ENCODE results near the gene ZNF497.
A peak's percentile ranks its signal among the peaks of the same experiment; 100 is the strongest.
"Not testable (repeated sequence)": the region's sequence is repeated elsewhere in the genome, so short reads cannot be mapped to it uniquely, and the experiment has no call there.

Gene ZNF497

GRCh38 chr19:58385891-58386575, 23.5 kb upstream of the ZNF497 start:
- TF ChIP-seq ZNF274 (IDR thresholded peaks at IDR 0.05; ENCODE audit: low read depth, low read length) = no peak
- peak overlapping the region; percentile 72 for H3K4me3 ChIP-seq (ENCODE audit: low read length)

- TF ChIP-seq ZNF274 (IDR thresholded peaks at IDR 0.05; ENCODE audit: low read depth, low read length) = no peak
- peak overlapping the region; percentile 72; the same call in 1 of the 2 replicates for H3K4me3 ChIP-seq (ENCODE audit: low read length)
Observed at GRCh38 chr19:58385313-58385890, 22.9 kb upstream of the ZNF497 start.

DNA sequence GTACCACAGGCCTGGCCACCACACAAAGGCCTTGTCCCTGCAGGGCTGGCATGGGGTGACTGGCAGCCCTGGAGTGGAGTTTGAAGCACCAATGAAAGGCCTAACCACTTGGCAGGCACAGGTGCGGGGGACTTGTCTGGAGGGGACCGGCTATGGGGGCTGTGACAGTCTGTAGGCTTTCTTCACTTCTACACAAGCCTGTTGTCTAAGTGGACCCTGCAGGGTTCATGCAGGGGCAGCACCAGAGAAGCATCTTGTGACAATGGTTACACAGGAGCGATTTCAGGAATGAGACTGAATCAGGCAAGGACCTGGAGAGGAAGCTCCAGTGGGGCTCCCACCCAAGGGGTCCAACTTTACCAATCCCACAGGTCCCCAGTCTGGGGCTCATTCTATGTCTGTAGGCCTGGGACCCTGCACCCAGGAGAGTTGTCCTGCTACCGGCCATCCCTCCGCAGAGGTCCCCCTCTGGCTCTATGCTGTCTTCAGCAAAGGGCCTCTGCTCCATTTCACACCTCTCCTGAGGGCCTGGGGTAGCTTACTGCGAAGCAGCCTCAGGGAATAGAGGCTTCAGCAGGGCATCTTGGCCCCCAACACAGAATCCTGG, 20.5 kb upstream of the ZNF497 start:
- TF ChIP-seq ZNF274 (IDR thresholded peaks at IDR 0.05; ENCODE audit: low read depth, low read length) = no peak
- no peak overlapping the region for H3K4me3 ChIP-seq (ENCODE audit: low read length)

DNA sequence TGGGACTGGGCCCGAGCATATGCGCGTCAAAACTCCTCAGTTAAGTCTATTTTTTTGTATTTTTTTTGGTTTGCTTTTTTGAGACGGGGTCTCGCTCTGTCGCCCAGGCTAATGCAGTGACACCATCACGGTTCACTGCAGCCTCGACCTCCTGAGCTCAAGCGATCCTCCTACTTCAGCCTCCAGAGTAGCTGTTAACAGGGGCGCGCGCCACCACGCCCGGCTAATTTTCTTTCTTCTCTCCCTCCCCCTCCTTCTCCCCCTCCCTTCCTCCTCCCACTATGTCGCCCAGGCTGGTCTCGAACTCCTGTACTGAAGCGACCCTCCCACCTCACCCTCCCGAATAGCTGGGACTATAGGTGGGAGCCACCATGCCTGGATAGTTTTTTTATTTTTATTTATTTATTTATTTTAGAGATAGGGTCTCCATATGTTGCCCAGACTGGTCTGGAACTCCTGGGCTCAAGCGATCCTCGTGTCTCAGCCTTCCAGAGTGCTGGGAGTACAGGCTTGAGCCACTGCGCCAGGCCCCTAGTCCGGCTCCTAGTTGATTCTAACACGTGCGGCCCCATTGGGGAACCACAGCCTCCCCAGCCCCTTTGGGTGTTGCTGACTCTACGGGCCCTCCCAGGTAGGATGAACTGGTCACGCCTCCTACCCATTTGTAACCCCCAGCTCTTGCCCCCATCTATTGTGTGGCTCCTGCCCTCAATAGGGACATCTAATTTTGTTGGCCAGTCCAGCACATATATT, 19.1 kb upstream of the ZNF497 start:
- H3K4me3 ChIP-seq (ENCODE audit: low read length) = peak overlapping the region; percentile 86
- TF ChIP-seq ZNF274 (IDR thresholded peaks at IDR 0.05; ENCODE audit: low read depth, low read length) = no peak

- peak within 1 kb of the TSS; percentile 86 for H3K4me3 ChIP-seq (ENCODE audit: low read length)
- TF ChIP-seq ZNF274 (IDR thresholded peaks at IDR 0.05; ENCODE audit: low read depth, low read length) = no peak
Observed at GRCh38 chr19:58380662-58381459, 18.3 kb upstream of the ZNF497 start, which contains the start of gene ZNF837. Gene ZNF837, minus strand, starts transcription at chr19:58381030. Its CDS starts 11,698 bp downstream, at chr19:58369332.

DNA sequence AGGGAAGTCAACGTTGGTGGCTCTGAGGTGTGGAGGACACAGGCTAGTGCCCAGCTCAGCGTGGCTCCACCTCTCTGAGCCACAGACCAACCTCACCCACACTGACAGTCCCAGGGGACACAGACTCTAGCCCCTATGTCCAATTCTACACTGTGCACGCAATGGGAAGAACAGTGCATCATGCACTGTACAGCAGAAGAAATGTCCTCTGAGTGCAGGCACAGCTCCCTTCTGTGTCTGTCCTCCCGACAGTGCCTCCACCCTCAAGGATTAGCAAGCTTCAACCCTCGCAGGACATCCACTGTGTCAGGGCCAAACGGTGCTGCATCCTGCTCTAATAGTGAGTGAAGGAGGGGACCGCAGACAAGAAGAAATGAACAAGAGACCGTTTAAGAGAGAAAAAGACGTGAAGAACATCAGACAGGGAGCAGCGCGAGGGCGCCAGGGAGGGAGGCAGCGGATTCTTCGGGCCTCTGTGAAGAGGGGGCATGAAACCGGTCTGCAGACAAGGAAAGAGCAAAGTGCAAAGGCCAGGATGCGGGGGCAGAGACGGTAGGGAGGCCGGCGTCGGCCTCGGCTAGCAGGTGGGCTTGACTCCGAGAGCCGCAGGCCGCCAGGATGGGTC, 17.6 kb upstream of the ZNF497 start:
- TF ChIP-seq ZNF274 (IDR thresholded peaks at IDR 0.05; ENCODE audit: low read depth, low read length) = no peak
- peak overlapping the region; percentile 76; the same call in 1 of the 2 replicates for H3K4me3 ChIP-seq (ENCODE audit: low read length)

DNA sequence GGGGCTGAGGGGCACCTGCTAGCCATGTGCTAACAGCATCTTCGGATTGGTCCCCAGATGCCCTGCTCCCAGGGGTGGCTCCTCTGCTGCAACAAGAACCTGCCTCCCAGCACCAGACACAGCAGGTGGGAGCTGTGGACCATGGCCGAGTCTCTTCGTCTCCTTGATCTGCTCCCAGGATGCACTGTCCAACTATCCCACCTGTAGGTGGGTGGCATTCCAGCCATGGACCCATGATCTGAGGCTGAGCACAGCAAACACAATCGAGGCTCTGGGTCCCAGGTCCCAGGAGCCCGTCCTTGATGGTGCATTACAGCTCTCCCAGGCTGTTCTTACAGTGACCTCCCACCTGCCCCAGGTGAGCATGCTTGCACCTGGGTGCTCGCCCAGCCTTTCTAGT, 16.7 kb upstream of the ZNF497 start:
- H3K4me3 ChIP-seq (ENCODE audit: low read length) = no peak overlapping the region
- TF ChIP-seq ZNF274 (IDR thresholded peaks at IDR 0.05; ENCODE audit: low read depth, low read length) = no peak

GRCh38 chr19:58376724-58377123, 14.2 kb upstream of the ZNF497 start:
- not testable (repeated sequence) for H3K4me3 ChIP-seq (ENCODE audit: low read length)

- H3K4me3 ChIP-seq (ENCODE audit: low read length) = no peak overlapping the region
- TF ChIP-seq ZNF274 (IDR thresholded peaks at IDR 0.05; ENCODE audit: low read depth, low read length) = no peak
Observed at GRCh38 chr19:58374200-58374599, 11.6 kb upstream of the ZNF497 start.

DNA sequence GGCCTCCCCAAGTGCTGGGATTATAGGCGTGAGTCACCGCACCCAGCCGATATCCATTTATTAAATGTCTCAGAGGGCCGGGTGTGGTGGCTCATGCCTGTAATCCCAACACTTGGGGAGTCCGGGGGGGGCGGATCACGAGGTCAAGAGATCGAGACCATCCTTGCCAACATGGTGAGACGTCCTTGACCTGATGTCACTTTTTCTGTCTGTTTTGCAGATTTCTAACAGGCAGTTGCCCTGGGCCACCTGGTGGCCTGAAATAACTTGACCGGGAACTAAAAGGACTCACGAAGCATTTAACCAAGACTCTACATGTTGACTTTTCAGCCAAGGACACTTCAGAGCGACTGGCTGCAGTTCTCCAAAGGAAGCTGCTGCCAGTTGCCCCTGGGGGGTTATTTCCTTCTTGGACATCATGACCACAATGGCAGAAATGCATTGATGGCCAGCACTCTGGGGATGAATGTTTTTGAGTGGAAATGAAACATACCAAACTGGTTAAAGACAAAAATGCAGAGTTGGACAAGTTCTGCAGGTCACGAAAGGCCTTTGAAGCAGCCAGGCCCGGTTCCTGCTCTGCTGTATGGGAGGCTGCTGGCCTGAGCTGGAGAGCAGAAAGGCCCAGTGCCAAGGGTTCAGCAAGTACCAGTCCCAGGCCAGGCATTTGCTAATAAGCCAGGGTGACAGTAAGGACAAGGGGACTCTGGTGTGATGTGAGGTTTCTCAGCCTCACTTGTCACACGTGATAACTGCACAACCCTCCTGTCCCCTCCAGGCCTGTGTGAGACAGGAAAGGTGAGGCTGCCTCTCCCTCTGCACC, 10.0 kb upstream of the ZNF497 start:
- H3K4me3 ChIP-seq (ENCODE audit: low read length) = no peak overlapping the region
- TF ChIP-seq ZNF274 (IDR thresholded peaks at IDR 0.05; ENCODE audit: low read depth, low read length) = no peak

DNA sequence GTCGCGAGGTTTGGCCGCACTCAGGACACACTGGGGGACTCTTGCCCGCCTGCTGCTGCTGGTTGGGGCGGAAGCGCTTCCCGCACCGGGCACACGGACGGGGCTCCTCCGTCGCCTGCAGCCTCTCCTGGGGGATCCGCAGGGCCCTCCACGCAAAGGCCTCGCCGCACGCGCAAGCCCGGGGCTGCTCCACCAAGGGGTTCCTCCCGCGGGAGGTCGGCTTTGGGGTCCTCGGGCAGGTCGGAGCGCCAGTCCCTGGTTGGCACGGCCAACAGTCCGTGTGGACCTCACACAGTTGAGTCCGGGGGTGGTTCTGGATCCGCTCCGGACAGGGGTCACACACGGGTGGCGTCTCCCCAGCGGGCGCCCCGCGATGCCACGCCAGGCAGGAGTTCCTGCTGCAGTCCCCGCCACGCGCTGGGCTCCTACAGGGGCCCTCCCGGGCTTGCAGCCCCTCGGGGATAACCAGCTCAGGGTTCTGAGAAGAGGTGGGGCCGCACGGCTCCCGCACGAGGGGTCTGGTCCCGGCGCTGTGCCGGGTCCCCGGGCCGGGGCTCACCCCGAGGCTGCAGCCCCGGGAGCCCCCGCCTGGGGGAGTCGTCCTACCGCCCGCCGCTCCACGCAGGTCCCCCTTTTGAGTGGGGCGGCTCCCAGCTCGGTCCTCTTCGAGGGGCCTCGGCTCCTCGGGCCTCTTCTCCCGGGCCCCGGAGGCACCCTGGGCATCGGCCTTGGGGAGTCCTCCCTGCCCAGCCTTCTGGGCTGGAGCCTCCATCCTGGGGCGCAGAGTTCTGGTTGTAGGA, 6.2 kb upstream of the ZNF497 start:
- TF ChIP-seq ZNF274 (IDR thresholded peaks at IDR 0.05; ENCODE audit: low read depth, low read length) = no peak
- no peak overlapping the region for H3K4me3 ChIP-seq (ENCODE audit: low read length)
